HepG2 (cell line): Measurements from ENCODE around the gene POLRMT. TPM values are rescaled to one million over a fixed set of nuclear protein-coding genes. Genes with fewer than 3 reads are reported as not detected.

Experiments used
- ATAC-seq: fragments of 200-7000 bp; cut with Tn5 transposase; 3 replicates; pipeline ENCODE4 v1.9.1; 2020; ENCODE audit warnings: mild to moderate bottlenecking, moderate library complexity
- BruUV-seq: library from RNA; stranded (reverse); fragments of 400-500 nt; replicated peaks from 2 replicates; lab custom pipeline; 2021; lab: Mats Ljungman, UMichigan
- CTCF ChIA-PET: fragments of 300-600 bp; formaldehyde crosslinking; extraction: SDS; loops from one replicate; lab custom pipeline; 2021; ENCODE audit warnings: low total read pairs, inconsistent platforms, low intra/inter-chr PET ratio; lab: Yijun Ruan, JAX
- POLR2A ChIA-PET: fragments of 350-600 bp; sonication (Branson Sonifier 250); formaldehyde crosslinking; loops from one replicate; lab custom pipeline; 2020; ENCODE audit warnings: antibody characterized with exemption, inconsistent platforms; lab: Yijun Ruan, JAX
- DNase-seq: peaks from one replicate; pipeline ENCODE4 v3.0.0-alpha.2; 2015; ENCODE audit warnings: low spot score
- FAIRE-seq: peaks from 3 replicates; lab custom pipeline; 2011; peaks lifted over from hg19 to GRCh38; lab: Jason Lieb, UNC
- H2AFZ ChIP-seq: one replicate; pipeline ENCODE4 v1.6.1; 2011; ENCODE audit warnings: low read length, inconsistent platforms
- H3K27ac ChIP-seq: fragments of 300-600 bp; 3 replicates; pipeline ENCODE4 v1.8.0; 2011; ENCODE audit warnings: mixed run types, mild to moderate bottlenecking, mixed read lengths, low read length, inconsistent platforms; ENCODE audit not compliant: insufficient read depth; ENCODE audit errors: extremely low read length
- H3K27me3 ChIP-seq, 2 experiments: fragments of 200-600 bp in 1 of 2; 2 replicates in 1 of 2; 3 replicates in 1 of 2; pipeline versions ENCODE4 v1.6.0 to v1.8.0; 2011; ENCODE audit warnings: low read length in 2 of 2, mild to moderate bottlenecking in 2 of 2, moderate library complexity in 2 of 2, inconsistent platforms in 1 of 2; ENCODE audit not compliant: insufficient read depth in 2 of 2, control insufficient read depth in 1 of 2
- H3K36me3 ChIP-seq, 2 experiments: fragments of 200-600 bp in 1 of 2; replicated peaks in 1 of 2; 2 replicates in 1 of 2; 3 replicates in 1 of 2; pipeline versions ENCODE4 v1.5.1 to v1.8.0; 2011; ENCODE audit warnings: low read length in 2 of 2, inconsistent platforms in 1 of 2; ENCODE audit not compliant: insufficient read depth in 2 of 2, control insufficient read depth in 1 of 2
- H3K4me1 ChIP-seq: 2 replicates; pipeline ENCODE4 v1.5.1; 2012; ENCODE audit warnings: low read length, inconsistent platforms; ENCODE audit not compliant: insufficient read depth
- H3K4me2 ChIP-seq: 2 replicates; pipeline ENCODE4 v1.6.0; 2011; ENCODE audit warnings: low read depth, low read length, inconsistent platforms
- H3K4me3 ChIP-seq, 3 experiments: fragments of 200-600 bp in 1 of 3; sonication (generic), shearing (Covaris generic) in 1 of 3; replicated peaks in 1 of 3; 2 replicates each; pipeline ENCODE4 v1.5.1; 2011 to 2016; ENCODE audit warnings: low read length in 3 of 3, inconsistent platforms in 2 of 3, low read depth in 2 of 3, mild to moderate bottlenecking in 2 of 3, control low read depth in 1 of 3, mixed read lengths in 1 of 3; ENCODE audit not compliant: insufficient read depth in 1 of 3
- H3K79me2 ChIP-seq: one replicate; pipeline ENCODE4 v1.6.1; 2011; ENCODE audit warnings: low read length, inconsistent platforms; ENCODE audit not compliant: insufficient read depth
- H3K9ac ChIP-seq: 2 replicates; pipeline ENCODE4 v1.6.0; 2011; ENCODE audit warnings: mild to moderate bottlenecking, low read depth, low read length, inconsistent platforms; ENCODE audit not compliant: insufficient read depth
- H3K9me3 ChIP-seq: 2 replicates; pipeline ENCODE4 v1.5.1; 2012; ENCODE audit warnings: mild to moderate bottlenecking, low read length
- H4K20me1 ChIP-seq: 2 replicates; pipeline ENCODE4 v1.6.0; 2011; ENCODE audit warnings: inconsistent platforms, mild to moderate bottlenecking, low read length, moderate library complexity; ENCODE audit not compliant: insufficient read depth
- HDAC1 ChIP-seq: sonication (generic); formaldehyde crosslinking; IDR thresholded peaks from 2 replicates; pipeline ENCODE4 v1.5.1; 2020; ENCODE audit warnings: mild to moderate bottlenecking, missing genetic modification reagents
- HOXA3 ChIP-seq: sonication (generic); formaldehyde crosslinking; IDR thresholded peaks from 2 replicates; pipeline ENCODE4 v1.5.0; 2020; ENCODE audit warnings: missing genetic modification reagents
- PRPF4 ChIP-seq: fragments of 200-400 bp; formaldehyde crosslinking; IDR thresholded peaks from 2 replicates; pipeline ENCODE4 v1.6.1; 2016; ENCODE audit warnings: low read length, low read depth; ENCODE audit not compliant: poor library complexity, severe bottlenecking
- RFX1 ChIP-seq: fragments of 450-650 bp; IDR thresholded peaks from 2 replicates; pipeline ENCODE4 v1.6.1; 2017
- STAG1 ChIP-seq: sonication (generic); formaldehyde crosslinking; IDR thresholded peaks from 2 replicates; pipeline ENCODE4 v1.4.0; 2020; ENCODE audit warnings: missing genetic modification reagents
- ZBTB38 ChIP-seq: sonication (generic); formaldehyde crosslinking; IDR thresholded peaks from 2 replicates; pipeline ENCODE4 v1.5.1; 2020; ENCODE audit warnings: mild to moderate bottlenecking, missing genetic modification reagents
- ZFP41 ChIP-seq: sonication (generic); formaldehyde crosslinking; IDR thresholded peaks from 2 replicates; pipeline ENCODE4 v1.4.0; 2020; ENCODE audit warnings: mild to moderate bottlenecking, missing genetic modification reagents, borderline replicate concordance
- ZNF263 ChIP-seq: sonication (generic); formaldehyde crosslinking; IDR thresholded peaks from 2 replicates; pipeline ENCODE4 v1.4.0; 2020; ENCODE audit warnings: missing genetic modification reagents
- WGBS: methylation state at CpG from one replicate; pipeline ENCODE4 v1.1.6; 2017; ENCODE audit warnings: low lambda C conversion rate; 5-methylcytosine and 5-hydroxymethylcytosine counted together
- in situ Hi-C: cut with HindIII; loops from 2 replicates; pipeline ENCODE4 v1.10.0; 2017; ENCODE audit warnings: low pct_unique_long_range_greater_than_20kb; ENCODE audit not compliant: extremely low pct_ligation_motif_present
- intact Hi-C: fragments of 100-400 bp; cut with micrococcal nuclease; formaldehyde crosslinking; loops from one replicate; pipeline ENCODE4 v1.10.0; 2022; ENCODE audit not compliant: unreplicated experiment
- polyA plus RNA-seq, 8 experiments: library from polyadenylated mRNA; depleted of rRNA in 3 of 8; stranded (reverse) in 7 of 8; unstranded in 1 of 8; fragments of >200 nt; fragmentation: Illumina TruSeq in 4 of 8; extraction: Trizol in 4 of 8; gene quantifications; 2 replicates each; pipeline versions ENCODE4 v1.2.1 to v1.2.3, GENCODE V29; 2011 to 2016; ENCODE audit warnings: low read depth in 4 of 8, missing spikeins in 1 of 8, mixed read lengths in 1 of 8; ENCODE audit not compliant: insufficient read depth in 1 of 8
- total RNA-seq, 5 experiments: library from RNA; depleted of rRNA; stranded (reverse); fragments of >200 nt; fragmentation: Illumina TruSeq; extraction: Trizol; gene quantifications; 2 replicates each; pipeline ENCODE4 v1.2.3, GENCODE V29; 2016; ENCODE audit warnings: low read depth in 1 of 5
- TF ChIP-seq, protein P1 (sequence below): sonication (generic); formaldehyde crosslinking; IDR thresholded peaks from 2 replicates; pipeline ENCODE4 v1.4.0; 2020; ENCODE audit warnings: missing genetic modification reagents
- TF ChIP-seq, protein P2 (sequence below): sonication (generic); formaldehyde crosslinking; conservative IDR thresholded peaks from 2 replicates; pipeline ENCODE4 v1.4.0; 2020; ENCODE audit warnings: missing genetic modification reagents
- TF ChIP-seq, protein P3 (sequence below): sonication (generic); formaldehyde crosslinking; IDR thresholded peaks from 2 replicates; pipeline ENCODE4 v1.4.0; 2020; ENCODE audit warnings: missing genetic modification reagents, mild to moderate bottlenecking, borderline replicate concordance
- TF ChIP-seq, protein P4 (sequence below): sonication (generic); formaldehyde crosslinking; IDR thresholded peaks from 2 replicates; pipeline ENCODE4 v1.5.0; 2020; ENCODE audit warnings: mild to moderate bottlenecking, missing genetic modification reagents, moderate library complexity

Gene POLRMT
- total and polyA plus RNA-seq, 2 of the 13 experiments (the other 11 are each of a cell fraction or from before 2014, with no cell fraction given), result 78.0 to 101 TPM

DNA sequence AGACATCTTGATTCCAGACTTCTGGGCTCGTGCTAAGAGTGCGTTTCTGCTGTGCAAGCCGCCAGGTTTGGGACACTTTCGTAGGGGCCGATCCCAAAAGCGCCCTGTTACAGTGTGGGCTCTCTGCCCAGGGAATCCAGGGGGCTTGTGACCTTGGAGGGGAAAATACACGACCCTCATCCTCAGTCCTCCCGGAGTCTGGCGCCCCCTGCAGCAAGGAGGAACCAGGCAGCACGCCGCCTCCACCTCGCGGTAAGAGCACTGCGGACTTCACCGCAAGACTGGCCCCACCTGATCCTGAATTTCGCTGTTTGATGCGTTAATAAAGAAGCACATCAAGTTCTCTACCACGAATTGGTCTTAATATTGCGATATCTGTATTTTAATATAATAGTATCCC lies 5.2 kb downstream of the POLRMT start:
- peaks cover 8 to 37% of the 10 kb centered on the region in 2 experiments for H3K36me3 ChIP-seq
- POLR2A ChIA-PET, result no interaction called here
- BruUV-seq, result no TSS peak

More for the DNA sequence above, 5.2 kb downstream of the POLRMT start:
- CTCF ChIA-PET, result interaction anchor here (0.8 kb wide), 1 partner anchor 78 kb away, joined by 3 read pairs; no protein-coding TSS in a partner anchor
- Histone ChIP-seq H4K20me1 (peaks cover 7% of the 10 kb centered on the region; the same call in 1 of the 2 replicates), H3K27ac (no peak overlapping the region), H3K9me3 (no peaks in the 10 kb centered on the region), H3K9ac (no peak overlapping the region), H2AFZ (no peak overlapping the region), H3K4me2 (no peak overlapping the region)
- no peak for ATAC-seq
- 94% methylated on average over 13 of the region's 19 CpGs for WGBS
- intact Hi-C loops, result no loop called here
- no peak for DNase-seq
- in situ Hi-C loops, result no loop called here
- TF ChIP-seq HOXA3 (peak; percentile 54; the same call in 1 of the 2 replicates), PRPF4 (peak; percentile 21), ZNF263 (peak; percentile 64; the same call in 1 of the 2 replicates), RFX1 (no peak), HDAC1 (CRISPR knock-in tag) (0 out of 2 replicates have a peak, but pooled peaks have one; percentile 21), STAG1 (CRISPR knock-in tag) (peak; percentile 29; the same call in 1 of the 2 replicates), ZBTB38 (peak; percentile 91), ZFP41 (CRISPR knock-in tag) (no peak)
- TF ChIP-seq, protein P1, sequence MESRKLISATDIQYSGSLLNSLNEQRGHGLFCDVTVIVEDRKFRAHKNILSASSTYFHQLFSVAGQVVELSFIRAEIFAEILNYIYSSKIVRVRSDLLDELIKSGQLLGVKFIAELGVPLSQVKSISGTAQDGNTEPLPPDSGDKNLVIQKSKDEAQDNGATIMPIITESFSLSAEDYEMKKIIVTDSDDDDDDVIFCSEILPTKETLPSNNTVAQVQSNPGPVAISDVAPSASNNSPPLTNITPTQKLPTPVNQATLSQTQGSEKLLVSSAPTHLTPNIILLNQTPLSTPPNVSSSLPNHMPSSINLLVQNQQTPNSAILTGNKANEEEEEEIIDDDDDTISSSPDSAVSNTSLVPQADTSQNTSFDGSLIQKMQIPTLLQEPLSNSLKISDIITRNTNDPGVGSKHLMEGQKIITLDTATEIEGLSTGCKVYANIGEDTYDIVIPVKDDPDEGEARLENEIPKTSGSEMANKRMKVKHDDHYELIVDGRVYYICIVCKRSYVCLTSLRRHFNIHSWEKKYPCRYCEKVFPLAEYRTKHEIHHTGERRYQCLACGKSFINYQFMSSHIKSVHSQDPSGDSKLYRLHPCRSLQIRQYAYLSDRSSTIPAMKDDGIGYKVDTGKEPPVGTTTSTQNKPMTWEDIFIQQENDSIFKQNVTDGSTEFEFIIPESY (CRISPR knock-in tag), result peak; percentile 100
- TF ChIP-seq, protein P2, sequence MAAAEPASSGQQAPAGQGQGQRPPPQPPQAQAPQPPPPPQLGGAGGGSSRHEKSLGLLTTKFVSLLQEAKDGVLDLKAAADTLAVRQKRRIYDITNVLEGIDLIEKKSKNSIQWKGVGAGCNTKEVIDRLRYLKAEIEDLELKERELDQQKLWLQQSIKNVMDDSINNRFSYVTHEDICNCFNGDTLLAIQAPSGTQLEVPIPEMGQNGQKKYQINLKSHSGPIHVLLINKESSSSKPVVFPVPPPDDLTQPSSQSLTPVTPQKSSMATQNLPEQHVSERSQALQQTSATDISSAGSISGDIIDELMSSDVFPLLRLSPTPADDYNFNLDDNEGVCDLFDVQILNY (CRISPR knock-in tag), result no peak
- TF ChIP-seq, protein P3, sequence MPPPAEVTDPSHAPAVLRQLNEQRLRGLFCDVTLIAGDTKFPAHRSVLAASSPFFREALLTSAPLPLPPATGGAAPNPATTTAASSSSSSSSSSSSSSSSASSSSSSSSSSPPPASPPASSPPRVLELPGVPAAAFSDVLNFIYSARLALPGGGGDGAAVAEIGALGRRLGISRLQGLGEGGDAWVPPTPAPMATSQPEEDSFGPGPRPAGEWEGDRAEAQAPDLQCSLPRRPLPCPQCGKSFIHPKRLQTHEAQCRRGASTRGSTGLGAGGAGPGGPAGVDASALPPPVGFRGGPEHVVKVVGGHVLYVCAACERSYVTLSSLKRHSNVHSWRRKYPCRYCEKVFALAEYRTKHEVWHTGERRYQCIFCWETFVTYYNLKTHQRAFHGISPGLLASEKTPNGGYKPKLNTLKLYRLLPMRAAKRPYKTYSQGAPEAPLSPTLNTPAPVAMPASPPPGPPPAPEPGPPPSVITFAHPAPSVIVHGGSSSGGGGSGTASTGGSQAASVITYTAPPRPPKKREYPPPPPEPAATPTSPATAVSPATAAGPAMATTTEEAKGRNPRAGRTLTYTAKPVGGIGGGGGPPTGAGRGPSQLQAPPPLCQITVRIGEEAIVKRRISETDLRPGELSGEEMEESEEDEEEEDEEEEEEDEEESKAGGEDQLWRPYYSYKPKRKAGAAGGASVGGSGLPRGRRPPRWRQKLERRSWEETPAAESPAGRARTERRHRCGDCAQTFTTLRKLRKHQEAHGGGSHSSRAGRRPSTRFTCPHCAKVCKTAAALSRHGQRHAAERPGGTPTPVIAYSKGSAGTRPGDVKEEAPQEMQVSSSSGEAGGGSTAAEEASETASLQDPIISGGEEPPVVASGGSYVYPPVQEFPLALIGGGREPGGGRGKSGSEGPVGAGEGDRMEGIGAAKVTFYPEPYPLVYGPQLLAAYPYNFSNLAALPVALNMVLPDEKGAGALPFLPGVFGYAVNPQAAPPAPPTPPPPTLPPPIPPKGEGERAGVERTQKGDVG (CRISPR knock-in tag), result 0 out of 2 replicates have a peak, but pooled peaks have one; percentile 22
- TF ChIP-seq, protein P4, sequence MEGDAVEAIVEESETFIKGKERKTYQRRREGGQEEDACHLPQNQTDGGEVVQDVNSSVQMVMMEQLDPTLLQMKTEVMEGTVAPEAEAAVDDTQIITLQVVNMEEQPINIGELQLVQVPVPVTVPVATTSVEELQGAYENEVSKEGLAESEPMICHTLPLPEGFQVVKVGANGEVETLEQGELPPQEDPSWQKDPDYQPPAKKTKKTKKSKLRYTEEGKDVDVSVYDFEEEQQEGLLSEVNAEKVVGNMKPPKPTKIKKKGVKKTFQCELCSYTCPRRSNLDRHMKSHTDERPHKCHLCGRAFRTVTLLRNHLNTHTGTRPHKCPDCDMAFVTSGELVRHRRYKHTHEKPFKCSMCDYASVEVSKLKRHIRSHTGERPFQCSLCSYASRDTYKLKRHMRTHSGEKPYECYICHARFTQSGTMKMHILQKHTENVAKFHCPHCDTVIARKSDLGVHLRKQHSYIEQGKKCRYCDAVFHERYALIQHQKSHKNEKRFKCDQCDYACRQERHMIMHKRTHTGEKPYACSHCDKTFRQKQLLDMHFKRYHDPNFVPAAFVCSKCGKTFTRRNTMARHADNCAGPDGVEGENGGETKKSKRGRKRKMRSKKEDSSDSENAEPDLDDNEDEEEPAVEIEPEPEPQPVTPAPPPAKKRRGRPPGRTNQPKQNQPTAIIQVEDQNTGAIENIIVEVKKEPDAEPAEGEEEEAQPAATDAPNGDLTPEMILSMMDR (CRISPR knock-in tag), result peak; percentile 70
- TF ChIP-seq, all 625 proteins: peak for 9
- FAIRE-seq, result no peak
- Histone ChIP-seq H3K79me2 (peaks cover 30% of the 10 kb centered on the region), H3K4me1 (peaks cover 25% of the 10 kb centered on the region), H3K4me3 (no peak overlapping the region), H3K27me3 (no peaks in the 10 kb centered on the region; a peak in 1 of 5 replicates)
